B cell (primary cell): ENCODE data around the gene PARVB. TPM values are rescaled to one million over a fixed set of nuclear protein-coding genes. Genes with fewer than 3 reads are reported as not detected.

ENCODE experiments used
- ATAC-seq: fragments of 200-7000 bp; cut with Tn5 transposase; one replicate; pipeline ENCODE4 v1.10.0; 2021; ENCODE audit warnings: low read depth, mild to moderate bottlenecking, moderate number of reproducible peaks, moderate library complexity
- CTCF ChIA-PET: fragments of 350-600 bp; sonication (Branson Sonifier 250); formaldehyde crosslinking; loops from one replicate; lab custom pipeline; 2021; ENCODE audit warnings: antibody characterized with exemption, inconsistent platforms; lab: Charles Lee
- POLR2A ChIA-PET: fragments of 350-600 bp; sonication (Branson Sonifier 250); formaldehyde crosslinking; loops from one replicate; lab custom pipeline; 2021; ENCODE audit warnings: antibody characterized with exemption; lab: Charles Lee
- DNase-seq: peaks from one replicate; pipeline ENCODE4 v3.0.0; 2013
- H2AFZ ChIP-seq: 2 replicates; pipeline ENCODE4 v1.6.1; 2012; ENCODE audit warnings: mild to moderate bottlenecking, low read depth, low read length; ENCODE audit not compliant: insufficient read depth, poor library complexity, severe bottlenecking
- H3K27ac ChIP-seq, 2 donors: 1 replicate in 1 of 2; 2 replicates in 1 of 2; pipeline ENCODE4 v1.5.1; 2012 to 2013; ENCODE audit warnings: low read length in 2 of 2, mild to moderate bottlenecking in 2 of 2, moderate library complexity in 1 of 2
- H3K27me3 ChIP-seq, 4 experiments: fragments of 200-600 bp in 1 of 4; sonication (generic) in 1 of 4; replicated peaks in 1 of 4; 1 replicate in 2 of 4; 2 replicates in 2 of 4; pipeline versions ENCODE4 v1.6.1 to v1.7.0; 2013 to 2016; ENCODE audit warnings: low read length in 3 of 4, mild to moderate bottlenecking in 2 of 4, mixed read lengths in 1 of 4, moderate library complexity in 1 of 4; ENCODE audit not compliant: insufficient read depth in 4 of 4, control insufficient read depth in 3 of 4; ENCODE audit errors: control extremely low read depth in 1 of 4
- H3K36me3 ChIP-seq, 2 experiments: replicated peaks in 1 of 2; 1 replicate in 1 of 2; 2 replicates in 1 of 2; pipeline versions ENCODE4 v1.6.1 to v1.7.1; 2013; ENCODE audit warnings: low read length in 1 of 2; ENCODE audit not compliant: insufficient read depth in 2 of 2, control insufficient read depth in 1 of 2; ENCODE audit errors: control extremely low read depth in 1 of 2, extremely low read depth in 1 of 2
- H3K4me1 ChIP-seq, 2 donors: fragments of 200-600 bp in 1 of 2; sonication (generic) in 1 of 2; 1 replicate in 1 of 2; 2 replicates in 1 of 2; pipeline versions ENCODE4 v1.5.1 to v1.6.1; 2013 to 2017; ENCODE audit warnings: low read length in 2 of 2; ENCODE audit not compliant: control insufficient read depth in 2 of 2, insufficient read depth in 2 of 2
- H3K4me2 ChIP-seq: replicated peaks from 2 replicates; pipeline ENCODE3; 2012; ENCODE audit warnings: mild to moderate bottlenecking, low read depth, low read length; ENCODE audit not compliant: poor library complexity, severe bottlenecking
- H3K4me3 ChIP-seq, 5 experiments: fragments of 200-600 bp in 1 of 5; sonication (generic) in 1 of 5; 1 replicate in 3 of 5; 2 replicates in 2 of 5; pipeline versions ENCODE4 v1.5.1 to v1.7.0; 2011 to 2016; ENCODE audit warnings: low read length in 4 of 5, mild to moderate bottlenecking in 4 of 5, low read depth in 2 of 5, control low read depth in 1 of 5, moderate library complexity in 1 of 5; ENCODE audit not compliant: insufficient read depth in 1 of 5; ENCODE audit errors: control extremely low read depth in 1 of 5, extremely low read depth in 1 of 5
- H3K79me2 ChIP-seq: fragments of 200-600 bp; sonication (generic); one replicate; pipeline ENCODE4 v1.6.0; 2016; ENCODE audit warnings: low read length; ENCODE audit not compliant: control insufficient read depth, insufficient read depth
- H3K9ac ChIP-seq: fragments of 200-600 bp; sonication (generic); 2 replicates; pipeline ENCODE4 v1.6.1; 2017; ENCODE audit warnings: mild to moderate bottlenecking, low read length, moderate library complexity
- H3K9me3 ChIP-seq, 3 donors: one replicate each; pipeline versions ENCODE4 v1.6.1 to v1.7.1; 2013; ENCODE audit warnings: low read length in 2 of 3; ENCODE audit not compliant: control insufficient read depth in 2 of 3, insufficient read depth in 1 of 3; ENCODE audit errors: control extremely low read depth in 1 of 3
- H4K20me1 ChIP-seq: 2 replicates; pipeline ENCODE4 v1.6.0; 2012; ENCODE audit warnings: mild to moderate bottlenecking, low read length; ENCODE audit not compliant: insufficient read depth, control insufficient read depth, poor library complexity, severe bottlenecking
- H3K27ac Mint-ChIP-seq: one replicate; pipeline ENCODE4 v1.8.0; 2021; ENCODE audit warnings: mixed read lengths
- H3K27me3 Mint-ChIP-seq: one replicate; pipeline ENCODE4 v1.8.0; 2021; ENCODE audit warnings: mixed read lengths
- H3K4me1 Mint-ChIP-seq: one replicate; pipeline ENCODE4 v1.8.0; 2021; ENCODE audit warnings: mixed read lengths
- H3K4me3 Mint-ChIP-seq: one replicate; pipeline ENCODE4 v1.8.0; 2021; ENCODE audit warnings: mixed read lengths
- H3K9me3 Mint-ChIP-seq: one replicate; pipeline ENCODE4 v1.8.0; 2022; ENCODE audit warnings: mixed read lengths; ENCODE audit not compliant: insufficient read depth
- CTCF ChIP-seq: fragments of 200-600 bp; IDR thresholded peaks from one replicate; pipeline ENCODE4 v1.8.0; 2022; ENCODE audit warnings: antibody characterized with exemption, mild to moderate bottlenecking
- EZH2 ChIP-seq: IDR thresholded peaks from 2 replicates; pipeline ENCODE4 v1.6.1; 2012; ENCODE audit warnings: borderline replicate concordance, low read depth, mild to moderate bottlenecking, moderate library complexity, low read length; ENCODE audit not compliant: insufficient read depth, poor library complexity, severe bottlenecking
- WGBS: methylation state at CpG from one replicate; pipeline ENCODE4 v1.1.5; 2013; ENCODE audit warnings: missing lambda C conversion rate; ENCODE audit not compliant: insufficient coverage; 5-methylcytosine and 5-hydroxymethylcytosine counted together
- intact Hi-C: fragments of 100-400 bp; cut with micrococcal nuclease; formaldehyde crosslinking; loops from one replicate; pipeline ENCODE4 v1.10.0; 2022
- polyA plus RNA-seq: library from polyadenylated mRNA; depleted of rRNA; stranded (reverse); fragments of >200 nt; gene quantifications from 2 replicates; pipeline ENCODE4 v1.2.3, GENCODE V29; 2012
- total RNA-seq, 2 donors: library from RNA; stranded (reverse); fragments of 120-200 nt in 1 of 2; gene quantifications; 1 replicate in 1 of 2; 2 replicates in 1 of 2; pipeline versions ENCODE4 v1.2.3 to v1.2.4, GENCODE V29; 2013 to 2022

PARVB gene
- total and polyA plus RNA-seq, 2 donors (not counting 1 experiment from before 2014, with no cell fraction given), result 48.0 to 49.4 TPM

- Histone ChIP-seq H3K27ac (no peak overlapping the region), H3K9ac (no peak overlapping the region), H4K20me1 (peaks cover 41% of the 10 kb centered on the region), H3K27me3 (no peaks in the 10 kb centered on the region), H3K4me1 (peaks cover 0 to 13% of the 10 kb centered on the region in 2 donors), H2AFZ (no peak overlapping the region), H3K4me2 (no peak overlapping the region), H3K36me3 (no peaks in the 10 kb centered on the region), H3K9me3 (no peaks in the 10 kb centered on the region), H3K79me2 (peaks cover 55% of the 10 kb centered on the region), H3K4me3 (no peak overlapping the region)
- Mint-ChIP-seq H3K9me3 (no peaks in the 10 kb centered on the region), H3K27ac (no peak overlapping the region), H3K4me3 (no peak overlapping the region), H3K4me1 (peaks cover 5% of the 10 kb centered on the region), H3K27me3 (no peaks in the 10 kb centered on the region)
- POLR2A ChIA-PET, result no interaction called here
- DNase-seq (no peak), ATAC-seq (no peak)
- intact Hi-C loops, result no loop called here
- 97% methylated on average over 8 of the region's 8 CpGs for WGBS
- CTCF ChIA-PET, result interaction anchor here (1.0 to 3.7 kb wide), 3 partner anchors 9 to 83 kb away, joined by 3 to 22 read pairs (median 15); no protein-coding TSS in a partner anchor
- TF ChIP-seq CTCF (no peak), EZH2 (no peak)
Observed at GRCh38 chr22:44076825-44077224, 52.7 kb downstream of the PARVB start.

- no peaks in the 10 kb centered on the region for H3K27me3 Mint-ChIP-seq
- peak overlapping the region; percentile 23 for H3K4me2 ChIP-seq
- peaks cover 20% of the 10 kb centered on the region for H4K20me1 ChIP-seq
- no peaks in the 10 kb centered on the region for H3K27me3 ChIP-seq
- WGBS, result 67% methylated on average over 21 of the region's 27 CpGs
- no peak overlapping the region for H3K27ac Mint-ChIP-seq
- no peak overlapping the region for H3K4me3 Mint-ChIP-seq
- ATAC-seq (peak; percentile 61), DNase-seq (peak; percentile 80)
- H3K9ac ChIP-seq, result no peak overlapping the region
- no peak overlapping the region for H3K4me3 ChIP-seq
- TF ChIP-seq CTCF, result peak; percentile 90
- TF ChIP-seq EZH2, result no peak
- CTCF ChIA-PET, result interaction anchor here (0.7 to 8.3 kb wide), 24 partner anchors 8 to 546 kb away, joined by 3 to 691 read pairs (median 7); partner anchors contain the start of genes PARVB and PARVG
- H3K4me1 Mint-ChIP-seq, result peaks cover 2% of the 10 kb centered on the region
- no peaks in the 10 kb centered on the region for H3K9me3 Mint-ChIP-seq
- H3K79me2 ChIP-seq, result peaks cover 21% of the 10 kb centered on the region
- peaks cover 0 to 16% (median 0%) of the 10 kb centered on the region in 3 donors for H3K9me3 ChIP-seq
- H2AFZ ChIP-seq, result no peak overlapping the region
- intact Hi-C loops, result loop anchor here (1.0 kb wide), 3 partner anchors 54 to 545 kb away; no protein-coding TSS in a partner anchor
- H3K36me3 ChIP-seq, result peaks cover 0 to 5% of the 10 kb centered on the region in 2 experiments
- POLR2A ChIA-PET, result no interaction called here
- H3K27ac ChIP-seq, result no peak overlapping the region
- peaks cover 0 to 9% of the 10 kb centered on the region in 2 donors for H3K4me1 ChIP-seq
Observed at GRCh38 chr22:44080936-44081861, 57.1 kb downstream of the PARVB start.
